PFSK-1 (cell line): ENCODE measurements around the gene SPNS3.

Source experiments
- FOXP2 ChIP-seq: optimal IDR thresholded peaks from 2 replicates; pipeline ENCODE3; 2011; ENCODE audit warnings: borderline replicate concordance, control low read depth, inconsistent platforms; ENCODE audit not compliant: insufficient read depth; ENCODE audit errors: extremely low read length, extremely low read depth
- POLR2AphosphoS5 ChIP-seq: IDR thresholded peaks from 2 replicates; pipeline ENCODE4 v1.6.1; 2012; ENCODE audit warnings: low read depth, mild to moderate bottlenecking, control low read depth, low read length, moderate library complexity
- REST ChIP-seq, 2 experiments: IDR thresholded peaks; 2 replicates each; pipeline versions ENCODE4 v1.6.1 to v1.8.0; 2011 to 2012; ENCODE audit warnings: low read depth in 2 of 2, low read length in 2 of 2, control low read depth in 1 of 2, inconsistent platforms in 1 of 2, mild to moderate bottlenecking in 1 of 2, moderate library complexity in 1 of 2; ENCODE audit not compliant: insufficient read depth in 1 of 2
- SIN3A ChIP-seq: IDR thresholded peaks from 2 replicates; pipeline ENCODE4 v1.6.1; 2012; ENCODE audit warnings: mild to moderate bottlenecking, low read length, moderate library complexity, borderline replicate concordance; ENCODE audit not compliant: insufficient read depth
- TAF1 ChIP-seq: IDR thresholded peaks from 2 replicates; pipeline ENCODE4 v1.6.1; 2012; ENCODE audit warnings: low read length, control low read depth, borderline replicate concordance; ENCODE audit not compliant: insufficient read depth

The SPNS3 gene

GRCh38 chr17:4508207-4508606, 74.5 kb downstream of the SPNS3 start:
- no peak for TF ChIP-seq FOXP2
- no peak for TF ChIP-seq TAF1
- TF ChIP-seq REST (IDR thresholded peaks at IDR 0.05; ENCODE audit: insufficient read depth in 1 of 2, low read depth in 2 of 2, low read length in 2 of 2), result no peak
- TF ChIP-seq POLR2AphosphoS5, result no peak
- TF ChIP-seq SIN3A, result no peak

GRCh38 chr17:4509401-4509800, 75.7 kb downstream of the SPNS3 start:
- TF ChIP-seq FOXP2 (no peak), POLR2AphosphoS5 (no peak), TAF1 (no peak), REST (IDR thresholded peaks at IDR 0.05; ENCODE audit: insufficient read depth in 1 of 2, low read depth in 2 of 2, low read length in 2 of 2) (no peak), SIN3A (no peak)

GRCh38 chr17:4509923-4510617, 76.3 kb downstream of the SPNS3 start:
- TF ChIP-seq REST (IDR thresholded peaks at IDR 0.05; ENCODE audit: insufficient read depth in 1 of 2, low read depth in 2 of 2, low read length in 2 of 2) (no peak), POLR2AphosphoS5 (no peak), TAF1 (no peak), SIN3A (no peak), FOXP2 (no peak)

DNA sequence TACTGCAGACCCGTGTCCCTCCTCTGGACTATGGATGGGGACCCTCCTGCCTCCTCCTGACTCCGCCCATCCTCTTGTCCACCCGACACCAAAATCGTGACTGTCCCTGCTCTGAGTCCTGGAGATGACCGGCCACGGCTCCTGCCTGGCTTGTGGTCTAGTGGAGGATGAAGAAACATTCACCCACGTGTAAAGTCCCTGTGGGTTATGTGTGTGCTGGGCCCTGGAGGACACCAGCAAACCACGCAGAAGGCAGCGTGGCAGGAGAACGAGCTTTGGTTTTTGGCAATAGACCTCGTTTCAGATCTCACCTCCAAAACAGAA, 76.8 kb downstream of the SPNS3 start:
- TF ChIP-seq TAF1 (no peak), SIN3A (no peak)

DNA sequence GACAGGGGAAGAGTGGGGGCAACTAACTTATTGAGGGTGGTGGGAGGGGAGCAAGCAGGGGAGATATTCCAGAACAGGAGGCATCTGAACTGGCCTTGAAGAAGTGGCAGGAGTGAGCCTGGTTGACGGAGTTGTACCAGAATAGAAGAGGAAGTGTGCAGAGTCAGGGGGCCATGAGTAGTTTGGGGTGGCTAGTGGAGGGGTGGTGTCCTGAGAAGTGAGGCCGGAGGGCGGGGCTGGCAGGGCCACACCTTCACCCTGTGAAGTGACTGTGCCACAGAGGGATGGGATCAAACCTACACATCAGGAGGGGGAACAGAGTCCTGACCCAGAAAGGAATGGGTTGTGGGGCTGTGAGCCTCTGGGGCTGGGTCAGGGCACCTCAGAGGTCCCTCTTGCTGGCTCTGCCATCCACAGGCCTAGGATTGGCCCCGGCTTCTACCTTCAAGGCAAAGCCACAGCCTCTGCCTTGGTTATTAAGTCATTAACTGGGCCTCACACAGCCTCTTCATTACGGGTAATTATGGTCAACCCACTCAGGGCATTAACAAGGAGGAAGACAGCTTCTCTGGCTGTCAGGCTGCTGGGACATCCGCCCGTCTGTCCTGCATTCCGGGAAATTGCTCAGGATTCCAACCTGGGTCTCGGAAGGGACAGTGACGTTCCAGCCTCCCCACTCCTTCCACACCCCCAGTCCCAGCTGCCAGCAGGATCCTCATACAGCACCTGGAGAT, 77.6 kb downstream of the SPNS3 start:
- TF ChIP-seq POLR2AphosphoS5 (no peak), REST (IDR thresholded peaks at IDR 0.05; ENCODE audit: insufficient read depth in 1 of 2, low read depth in 2 of 2, low read length in 2 of 2) (no peak)
